Stimulated activated CD8-positive, alpha-beta memory T cell treated with anti-CD3 and anti-CD28 coated beads, Interleukin-12 subunit alpha, Interleukin-12 subunit beta, amount 100 ng/mL, for 1 hour (primary cell): Measurements from ENCODE around the gene COX20.

Experiments used
- DNase-seq: peaks from one replicate; pipeline ENCODE4 v3.0.0-alpha.2; 2020; ENCODE audit warnings: low read depth

Gene COX20

GRCh38 chr1:244851546-244852231 lies 16.2 kb downstream of the COX20 start:
- DNase-seq = no peak

- no peak for DNase-seq
These were observed 17.2 kb downstream of the COX20 start for GRCh38 chr1:244852694-244853093.

DNA sequence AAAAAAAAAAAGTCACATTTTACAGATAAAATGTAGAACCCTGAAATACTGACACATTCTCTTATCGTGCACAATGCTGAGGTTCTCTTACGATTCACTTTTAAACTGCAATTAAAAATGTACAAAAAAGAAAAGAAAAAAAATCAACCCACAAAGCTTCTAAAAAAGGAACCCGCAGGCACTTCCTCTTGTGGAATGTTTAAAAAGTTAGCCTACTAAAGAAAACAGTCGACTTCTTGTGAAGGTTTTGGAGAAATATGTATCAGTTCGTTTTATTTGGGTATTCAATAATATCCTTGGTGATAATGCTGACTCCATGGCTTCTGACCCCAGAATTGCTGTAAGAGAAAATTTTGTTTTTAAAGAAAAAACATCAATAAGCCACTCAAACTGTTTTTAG lies 18.7 kb downstream of the COX20 start:
- DNase-seq = no peak

- DNase-seq = no peak
These were observed 19.6 kb downstream of the COX20 start for GRCh38 chr1:244854865-244855578.

DNA sequence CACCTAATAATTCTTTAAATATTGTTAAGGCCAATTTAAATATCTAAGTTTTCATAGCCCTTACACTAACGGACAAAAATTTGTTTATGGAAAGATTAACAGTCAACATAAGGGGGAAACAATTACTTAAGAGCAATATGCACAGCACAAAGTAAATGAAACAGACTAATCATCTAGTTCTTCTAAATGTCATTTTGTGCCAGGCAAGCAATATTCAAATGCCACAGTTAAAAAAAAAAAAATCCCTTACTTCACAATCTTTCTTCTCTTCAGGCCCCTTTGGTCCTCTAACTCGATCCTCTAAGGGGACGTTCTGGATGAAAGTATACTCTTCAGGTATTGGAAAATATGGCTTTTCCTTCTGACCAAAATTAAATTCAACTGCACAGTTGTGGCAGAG lies 22.3 kb downstream of the COX20 start:
- DNase-seq = no peak

GRCh38 chr1:244858357-244858756 lies 22.9 kb downstream of the COX20 start:
- DNase-seq = no peak

DNA sequence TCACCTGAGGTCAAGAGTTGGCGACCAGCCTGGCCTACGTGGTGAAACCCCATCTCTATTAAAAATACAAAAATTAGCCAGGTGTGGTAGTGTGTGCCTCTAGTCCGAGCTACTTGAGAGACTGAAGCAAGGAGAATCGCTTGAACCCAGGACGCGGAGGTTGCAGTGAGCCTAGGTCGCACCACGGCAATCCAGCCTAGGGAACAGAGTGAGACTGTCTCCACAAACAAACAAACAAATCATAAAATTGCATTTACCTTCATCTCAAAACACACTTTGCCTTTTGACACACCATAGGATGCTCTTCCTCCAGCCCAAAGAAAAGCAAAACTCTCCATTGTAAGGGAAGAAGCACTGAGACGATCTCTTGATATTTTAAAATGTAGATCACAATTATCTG lies 24.6 kb downstream of the COX20 start:
- no peak for DNase-seq

- no peak for DNase-seq
These were observed 25.6 kb downstream of the COX20 start for GRCh38 chr1:244860914-244861610.

- DNase-seq = no peak
These were observed 26.2 kb downstream of the COX20 start for GRCh38 chr1:244861683-244862082.

DNA sequence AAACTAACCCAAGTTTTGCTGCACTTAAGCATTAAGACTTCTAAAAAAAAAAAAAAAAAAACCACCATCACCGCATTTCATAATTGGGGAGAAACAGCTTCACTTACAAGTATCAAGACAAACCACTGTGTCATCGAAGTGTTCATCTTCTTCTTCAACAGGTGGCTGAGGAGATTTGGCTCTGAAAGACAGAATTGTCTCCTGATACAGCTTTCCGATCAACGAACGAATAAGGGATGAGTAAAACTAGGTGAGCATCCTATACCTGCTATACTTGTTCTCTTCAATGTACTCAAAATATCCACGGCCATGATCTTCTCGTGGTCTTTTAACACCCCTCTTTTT lies 26.9 kb downstream of the COX20 start:
- no peak for DNase-seq

GRCh38 chr1:244862699-244863490 lies 27.4 kb downstream of the COX20 start:
- peak; percentile 95 for DNase-seq

DNA sequence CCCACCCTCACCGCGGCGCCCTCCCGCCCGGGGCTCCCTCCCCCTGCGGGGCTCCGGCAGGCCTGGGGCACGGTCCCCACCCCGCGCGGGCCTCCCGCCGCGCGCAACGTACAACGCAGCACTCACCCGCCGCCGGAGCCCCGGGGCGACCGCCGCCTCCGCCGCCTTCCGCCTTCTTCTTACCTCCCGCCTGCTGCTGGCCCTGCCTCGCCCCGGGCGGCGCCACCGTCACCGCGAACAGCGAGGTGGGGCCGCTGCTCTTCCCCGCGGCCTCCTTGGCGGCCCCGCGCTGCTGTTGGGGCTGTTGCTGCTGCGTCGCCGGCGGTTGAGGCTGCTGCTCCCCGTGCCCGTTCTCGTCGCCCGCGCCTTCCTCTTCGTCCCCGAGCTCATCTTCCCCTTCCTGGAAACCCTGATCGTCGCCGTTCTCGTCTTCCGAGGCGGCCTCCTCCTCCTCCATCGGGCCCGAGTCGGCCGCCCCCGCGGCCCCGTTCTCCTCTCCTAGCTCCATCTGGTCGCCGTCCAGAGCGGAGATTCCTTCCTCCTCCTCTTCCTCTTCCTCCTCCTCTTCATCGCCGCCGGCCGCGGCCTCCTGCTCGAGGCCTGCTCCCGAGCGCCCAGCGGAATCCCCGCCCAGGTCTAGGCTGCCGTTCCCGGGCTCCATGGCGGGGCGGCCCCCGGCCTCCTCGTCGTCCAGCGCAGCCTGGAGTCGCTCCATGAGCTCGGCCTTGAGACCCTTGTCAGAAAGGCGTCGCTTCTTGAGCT lies 28.2 kb downstream of the COX20 start:
- DNase-seq = peak; percentile 14

- peak; percentile 93 for DNase-seq
These were observed 29.0 kb downstream of the COX20 start, which contains the start of gene HNRNPU for GRCh38 chr1:244864253-244865027. HNRNPU (minus strand) TSS chr1:244864543; CDS start chr1:244864307, 236 bp downstream.

DNA sequence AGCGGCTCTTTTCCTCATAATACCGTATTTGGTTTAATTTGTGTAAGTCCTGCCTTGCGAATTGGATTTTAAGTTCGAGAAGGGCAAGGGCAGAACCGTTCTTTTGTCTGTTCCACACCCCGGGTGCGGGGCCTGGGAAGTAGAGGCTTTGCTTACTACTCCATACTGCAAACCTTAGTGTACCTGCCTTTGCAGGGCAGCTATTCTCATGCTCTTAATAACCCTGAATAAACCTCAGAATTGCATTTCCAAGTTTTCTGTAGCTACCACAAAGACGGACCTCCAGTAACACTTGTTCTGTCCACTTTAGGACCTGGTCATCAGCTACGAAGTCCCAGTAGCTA lies 29.5 kb downstream of the COX20 start:
- no peak for DNase-seq

DNA sequence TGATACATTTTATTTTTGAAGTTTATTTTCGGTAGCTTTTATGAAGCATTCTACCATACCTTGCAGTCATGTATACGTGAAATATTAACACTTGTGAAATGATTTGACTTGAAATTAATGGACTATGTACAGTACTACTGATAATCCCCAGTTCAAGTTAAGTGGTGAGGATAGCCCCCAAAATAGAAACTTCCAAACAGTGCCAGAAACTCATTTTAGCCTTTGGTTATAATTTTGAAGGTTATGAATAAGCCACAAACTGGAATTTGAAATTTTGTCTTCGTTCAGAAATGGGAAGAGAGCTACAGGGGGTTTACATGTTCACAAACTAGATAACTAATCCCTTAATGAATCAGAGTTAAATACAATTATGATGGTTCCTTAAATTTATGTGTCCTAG lies 30.4 kb downstream of the COX20 start:
- no peak for DNase-seq

GRCh38 chr1:244866355-244866754 lies 30.9 kb downstream of the COX20 start:
- DNase-seq = no peak

DNA sequence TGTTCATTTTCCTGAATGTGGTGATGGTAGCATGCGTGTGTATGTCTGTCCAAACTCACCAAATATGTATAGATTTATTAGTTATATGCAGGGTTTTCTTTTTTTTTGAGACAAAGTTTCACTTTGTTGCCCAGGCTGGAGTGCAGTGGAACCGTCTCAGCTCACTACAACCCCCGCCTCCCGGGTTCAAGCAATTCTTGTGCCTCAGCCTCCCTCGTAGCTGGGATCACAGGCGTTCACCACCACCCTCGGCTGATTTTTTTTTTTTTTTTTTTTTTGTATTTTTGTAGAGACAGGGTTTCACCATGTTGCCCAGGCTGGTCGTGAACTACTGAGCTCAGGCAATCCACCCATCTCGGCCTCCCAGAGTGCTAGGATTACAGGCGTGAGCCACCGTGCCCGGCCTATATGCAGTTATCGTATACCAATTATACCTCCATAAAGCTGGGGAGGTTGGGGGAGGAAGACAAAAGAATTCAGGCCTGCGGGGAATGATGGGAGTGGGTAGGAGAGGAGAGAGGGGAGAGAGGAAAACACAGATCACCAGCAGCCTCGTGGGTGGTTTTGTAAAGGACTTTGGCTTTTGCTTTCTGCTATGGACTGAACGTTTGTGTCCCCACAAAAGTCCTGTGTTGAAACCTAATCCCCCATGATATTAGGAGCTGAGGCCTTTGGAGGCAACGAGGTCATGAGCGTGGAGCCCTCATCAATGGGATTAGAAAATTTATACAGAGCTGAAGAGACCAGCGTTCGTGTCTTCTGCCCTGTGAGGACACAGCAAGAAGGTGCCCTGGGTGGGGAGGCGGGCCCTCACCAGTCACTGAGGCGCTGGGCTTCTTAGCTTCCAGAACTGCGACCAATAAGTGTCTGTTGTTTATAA lies 33.3 kb downstream of the COX20 start:
- DNase-seq = no peak

GRCh38 chr1:244869364-244869827 lies 33.9 kb downstream of the COX20 start:
- no peak for DNase-seq

DNA sequence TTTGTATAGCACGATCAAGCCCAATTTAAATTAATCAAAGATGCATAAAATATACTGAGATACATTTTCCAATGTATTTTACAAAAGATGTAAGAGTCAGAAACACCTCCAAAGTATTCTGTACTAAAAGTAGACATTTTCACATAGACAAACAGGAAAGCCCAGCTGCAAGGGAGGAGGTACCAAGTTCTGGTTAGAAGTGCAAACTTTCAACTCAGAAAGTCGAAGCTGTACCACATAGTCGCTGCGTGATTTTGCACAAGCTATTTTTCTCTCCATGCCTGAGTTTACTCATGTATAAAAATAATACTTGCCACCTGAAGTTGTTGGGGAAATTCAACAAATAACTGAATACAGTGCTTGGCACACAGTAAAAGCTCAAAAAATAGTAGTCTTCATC lies 34.5 kb downstream of the COX20 start:
- DNase-seq = no peak
